Effector memory CD4-positive, alpha-beta T cell (primary cell): ENCODE data around the gene VWA5B2.

Source experiments
- DNase-seq, 3 donors: peaks; one replicate each; pipeline ENCODE4 v3.0.0-alpha.2; 2020
- H3K27ac ChIP-seq: 2 replicates; pipeline ENCODE4 v1.7.0; 2013; ENCODE audit warnings: mild to moderate bottlenecking, low read length, moderate library complexity; ENCODE audit not compliant: insufficient read depth, poor library complexity, severe bottlenecking
- H3K27me3 ChIP-seq: replicated peaks from 2 replicates; pipeline ENCODE4 v1.7.0; 2013; ENCODE audit warnings: mild to moderate bottlenecking, low read length; ENCODE audit not compliant: insufficient read depth, control insufficient read depth, poor library complexity, severe bottlenecking
- H3K36me3 ChIP-seq: 2 replicates; pipeline ENCODE4 v1.7.0; 2013; ENCODE audit warnings: mild to moderate bottlenecking, low read length, moderate library complexity; ENCODE audit not compliant: control insufficient read depth, insufficient read depth
- H3K4me1 ChIP-seq: 2 replicates; pipeline ENCODE4 v1.7.0; 2013; ENCODE audit warnings: low read length, mild to moderate bottlenecking; ENCODE audit not compliant: control insufficient read depth, insufficient read depth, poor library complexity, severe bottlenecking
- H3K4me3 ChIP-seq: 2 replicates; pipeline ENCODE4 v1.7.0; 2013; ENCODE audit warnings: low read length, low read depth, mild to moderate bottlenecking; ENCODE audit not compliant: insufficient read depth, poor library complexity, severe bottlenecking
- H3K9me3 ChIP-seq: 2 replicates; pipeline ENCODE4 v1.7.0; 2013; ENCODE audit warnings: mild to moderate bottlenecking, low read length, moderate library complexity; ENCODE audit not compliant: control insufficient read depth

VWA5B2 gene

DNA sequence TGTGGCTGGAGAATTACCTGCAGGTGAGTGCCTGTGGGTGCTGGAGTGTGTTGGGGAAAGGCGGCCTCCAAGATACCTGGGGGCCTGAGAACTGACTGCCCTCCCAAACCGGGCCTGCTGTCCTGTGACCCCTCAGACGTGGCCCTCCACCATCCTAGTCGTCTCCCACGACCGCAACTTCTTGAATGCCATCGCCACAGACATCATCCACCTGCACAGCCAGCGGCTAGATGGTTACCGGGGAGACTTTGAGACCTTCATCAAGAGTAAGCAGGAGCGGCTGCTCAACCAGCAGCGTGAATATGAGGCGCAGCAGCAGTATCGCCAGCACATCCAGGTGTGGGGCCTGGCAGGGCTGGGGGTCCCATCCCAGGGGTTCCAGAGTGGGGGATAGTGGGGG is 40.0 kb upstream of the VWA5B2 start:
- DNase-seq: no peak
- Histone ChIP-seq H3K27ac (no peak overlapping the region), H3K4me1 (peaks cover 17% of the 10 kb centered on the region), H3K36me3 (peaks cover 63% of the 10 kb centered on the region), H3K9me3 (no peaks in the 10 kb centered on the region), H3K27me3 (no peaks in the 10 kb centered on the region), H3K4me3 (no peak overlapping the region)

DNA sequence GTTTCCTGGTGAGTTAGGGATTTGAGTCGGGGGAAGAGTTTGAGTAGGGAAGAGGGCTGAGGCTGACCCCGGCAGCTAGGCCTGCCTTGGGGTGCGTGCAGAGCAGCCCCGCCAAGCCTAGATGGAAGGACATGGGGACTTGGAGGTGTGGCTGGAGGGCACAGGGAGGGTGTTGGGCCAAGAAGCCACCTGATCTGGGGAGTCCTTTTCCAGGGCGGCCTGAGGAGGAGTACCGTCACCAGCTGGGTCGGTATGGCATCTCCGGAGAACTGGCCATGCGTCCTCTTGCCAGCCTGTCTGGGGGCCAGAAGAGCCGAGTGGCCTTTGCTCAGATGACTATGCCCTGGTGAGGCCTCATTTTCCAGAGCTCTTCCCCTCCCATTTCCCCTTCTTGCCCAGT is 36.5 kb upstream of the VWA5B2 start:
- Histone ChIP-seq H3K4me1 (no peaks in the 10 kb centered on the region), H3K27me3 (no peaks in the 10 kb centered on the region), H3K36me3 (peaks cover 71% of the 10 kb centered on the region), H3K4me3 (no peak overlapping the region), H3K27ac (no peak overlapping the region), H3K9me3 (no peaks in the 10 kb centered on the region)
- no peak for DNase-seq

DNA sequence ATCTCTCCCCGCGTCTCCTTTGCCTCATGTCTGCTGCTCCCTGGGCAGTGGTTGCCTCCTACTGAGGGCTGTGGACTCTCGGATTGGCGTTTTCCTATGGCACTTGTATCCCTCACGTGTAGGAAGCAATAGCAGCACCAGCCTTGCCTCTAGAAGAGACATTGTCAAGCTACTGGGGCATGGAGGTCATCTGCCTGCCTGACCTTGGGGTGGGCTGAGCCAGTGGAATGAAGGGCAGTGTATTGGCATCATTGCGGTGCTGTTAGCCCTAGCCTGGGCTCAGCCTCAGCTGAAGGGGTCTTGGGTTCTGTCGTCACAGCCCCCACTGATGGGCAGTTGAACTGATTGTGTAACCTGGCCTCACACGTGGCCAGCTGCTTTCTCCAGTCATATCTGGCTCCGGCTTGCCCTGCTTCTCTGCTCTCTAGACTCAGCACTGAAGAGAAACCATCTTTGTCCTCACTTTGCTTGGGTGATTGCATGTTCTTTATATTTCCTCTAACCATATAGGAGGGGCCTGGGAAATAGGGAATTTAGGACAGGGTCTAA is 35.3 kb upstream of the VWA5B2 start:
- Histone ChIP-seq H3K9me3 (no peaks in the 10 kb centered on the region), H3K4me3 (no peak overlapping the region), H3K27ac (no peak overlapping the region), H3K36me3 (peaks cover 62% of the 10 kb centered on the region), H3K27me3 (no peaks in the 10 kb centered on the region), H3K4me1 (no peaks in the 10 kb centered on the region)
- no peak for DNase-seq

DNA sequence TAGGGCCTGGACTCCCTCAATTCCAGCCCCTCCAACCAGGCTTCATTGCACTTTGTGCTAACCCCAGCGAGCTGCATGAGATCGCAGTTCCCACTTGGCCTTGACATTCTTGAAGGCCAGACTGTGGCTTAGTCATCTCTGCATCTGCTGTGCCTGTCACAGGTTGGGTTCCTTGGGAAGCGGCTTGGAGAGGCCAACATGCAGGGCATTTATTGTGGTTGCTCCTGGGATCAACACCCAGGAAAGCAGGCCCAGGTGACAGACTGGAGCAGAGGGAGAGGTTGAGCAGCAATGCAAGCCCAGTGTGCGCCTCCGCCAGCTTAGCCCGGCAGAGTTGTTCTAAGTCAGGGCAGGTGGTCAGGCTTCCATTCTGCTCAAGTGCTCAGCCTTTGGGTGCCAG is 32.8 kb upstream of the VWA5B2 start:
- no peak overlapping the region for H3K27ac ChIP-seq
- H3K27me3 ChIP-seq: no peaks in the 10 kb centered on the region
- H3K4me3 ChIP-seq: no peak overlapping the region
- H3K36me3 ChIP-seq: peaks cover 37% of the 10 kb centered on the region
- no peaks in the 10 kb centered on the region for H3K9me3 ChIP-seq
- H3K4me1 ChIP-seq: no peaks in the 10 kb centered on the region
- no peak for DNase-seq

DNA sequence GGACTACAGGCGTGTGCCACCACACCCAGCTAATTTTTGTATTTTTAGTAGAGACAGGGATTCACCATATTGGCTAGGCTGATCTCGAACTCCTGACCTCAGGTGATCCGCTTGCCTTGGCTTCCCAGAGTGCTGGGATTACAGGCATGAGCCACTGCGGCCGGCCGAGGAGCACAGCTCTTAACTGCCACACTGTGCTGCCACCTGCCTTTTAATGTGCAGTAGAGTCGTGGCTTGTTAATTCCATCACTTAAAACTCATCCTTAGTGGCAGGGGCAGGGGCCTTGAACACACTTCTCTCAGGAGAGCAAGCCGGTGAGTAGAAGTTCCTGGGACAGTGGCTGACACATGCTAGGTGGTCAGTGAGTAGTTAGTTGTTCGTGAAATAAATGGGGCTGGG is 30.9 kb upstream of the VWA5B2 start:
- no peak for DNase-seq
- Histone ChIP-seq H3K4me3 (no peak overlapping the region), H3K27me3 (no peaks in the 10 kb centered on the region), H3K4me1 (no peaks in the 10 kb centered on the region), H3K36me3 (peaks cover 17% of the 10 kb centered on the region), H3K9me3 (no peaks in the 10 kb centered on the region), H3K27ac (no peak overlapping the region)

DNA sequence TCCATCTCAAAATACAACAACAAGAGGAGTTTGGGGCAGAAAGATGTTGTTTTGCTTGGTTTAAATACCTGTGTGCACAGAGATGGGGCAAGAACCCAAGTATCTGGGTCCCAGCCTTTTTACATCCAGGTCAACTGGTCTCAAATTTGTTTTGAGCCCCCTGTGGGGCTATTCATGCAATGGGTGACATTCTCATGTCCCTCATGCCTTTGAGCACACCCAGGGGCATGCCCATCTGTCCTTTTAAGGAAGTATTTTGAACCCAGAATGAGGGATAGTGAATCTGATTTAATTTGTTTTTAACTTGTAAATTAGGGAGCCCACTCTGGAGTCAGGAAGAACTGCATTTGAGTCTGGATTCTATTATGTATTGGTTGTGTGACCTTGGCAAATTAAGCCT is 28.6 kb upstream of the VWA5B2 start:
- Histone ChIP-seq H3K36me3 (peaks cover under 1% of the 10 kb centered on the region), H3K4me1 (no peaks in the 10 kb centered on the region), H3K9me3 (no peaks in the 10 kb centered on the region), H3K27me3 (no peaks in the 10 kb centered on the region), H3K4me3 (no peak overlapping the region), H3K27ac (no peak overlapping the region)
- no peak for DNase-seq

DNA sequence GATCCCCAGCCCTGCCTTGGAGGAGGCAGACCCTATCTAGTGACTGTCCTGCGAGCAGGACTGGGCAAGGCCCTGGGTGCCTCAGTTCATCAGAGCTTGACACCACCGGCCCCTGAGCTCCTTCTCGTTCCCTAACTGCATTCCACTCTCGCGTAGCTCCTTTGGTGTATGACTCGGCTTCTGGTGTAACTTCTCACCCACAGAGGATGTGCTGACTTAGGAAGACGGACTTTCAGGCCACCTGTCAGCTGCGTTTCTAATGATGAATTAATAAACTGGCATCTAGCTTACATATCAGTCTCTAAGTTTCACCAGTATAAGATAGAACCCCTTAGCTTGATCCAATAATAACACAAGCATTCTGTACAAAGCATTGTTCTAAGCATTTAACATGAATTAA is 25.9 kb upstream of the VWA5B2 start:
- Histone ChIP-seq H3K27ac (no peak overlapping the region), H3K36me3 (no peaks in the 10 kb centered on the region), H3K4me3 (no peak overlapping the region), H3K27me3 (no peaks in the 10 kb centered on the region), H3K9me3 (no peaks in the 10 kb centered on the region), H3K4me1 (no peaks in the 10 kb centered on the region)
- no peak for DNase-seq

DNA sequence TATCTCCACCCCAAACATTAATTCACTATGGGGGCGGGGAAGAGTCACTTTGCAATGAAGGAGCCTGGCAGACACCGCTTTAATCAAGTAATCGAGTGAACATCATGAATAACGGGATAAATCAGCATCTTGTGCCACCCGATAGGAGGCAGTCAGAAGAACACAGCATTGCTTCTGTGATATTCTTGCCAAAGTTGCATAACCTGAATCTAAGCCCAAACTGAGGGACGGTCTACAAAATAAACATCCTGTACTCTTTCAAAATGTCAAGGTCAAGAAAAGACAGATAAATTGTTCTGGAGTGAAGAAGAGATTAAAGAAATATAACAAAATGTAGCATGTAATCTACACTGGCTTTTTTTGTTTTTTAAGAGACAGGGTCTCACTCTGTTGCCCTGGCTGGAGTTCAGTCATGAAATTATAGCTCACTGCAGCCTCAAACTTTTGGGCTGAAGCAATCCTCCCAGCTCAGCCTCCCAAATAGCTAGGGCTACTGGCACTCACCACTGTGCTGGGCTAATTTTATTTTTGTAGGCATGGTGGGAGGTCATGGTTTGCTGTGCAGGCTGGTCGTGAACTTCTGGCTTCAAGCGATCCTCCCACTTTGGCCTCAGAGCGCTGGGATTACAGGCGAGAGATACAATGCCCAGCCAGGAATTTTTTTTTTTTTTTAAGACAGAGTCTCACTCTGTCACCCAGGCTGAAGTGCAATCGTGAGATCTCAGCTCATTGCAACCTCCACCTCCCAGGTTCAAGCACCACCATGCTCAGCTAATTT is 20.1 kb upstream of the VWA5B2 start:
- no peaks in the 10 kb centered on the region for H3K27me3 ChIP-seq
- no peak overlapping the region for H3K4me3 ChIP-seq
- H3K4me1 ChIP-seq: no peaks in the 10 kb centered on the region
- H3K27ac ChIP-seq: no peak overlapping the region
- no peaks in the 10 kb centered on the region for H3K36me3 ChIP-seq
- no peaks in the 10 kb centered on the region for H3K9me3 ChIP-seq
- no peak for DNase-seq

DNA sequence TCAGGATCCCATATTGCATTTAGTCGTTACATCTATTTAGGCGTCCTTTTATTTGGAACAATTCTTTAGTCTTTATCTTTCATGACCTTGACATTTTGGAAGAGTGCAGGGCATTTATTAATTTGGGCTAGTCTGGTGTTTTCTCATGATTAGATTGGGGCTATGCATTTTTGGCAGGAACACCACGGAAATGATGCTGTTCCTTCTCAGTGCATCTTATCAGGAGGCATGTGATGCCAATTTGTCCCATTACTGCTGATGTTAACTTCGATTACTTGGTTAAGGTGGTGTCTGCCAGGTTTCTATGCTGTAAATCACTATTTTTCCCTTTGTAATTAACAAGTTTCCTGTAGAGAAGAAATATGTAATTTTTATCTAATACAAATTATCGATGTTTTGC is 18.1 kb upstream of the VWA5B2 start:
- no peak overlapping the region for H3K27ac ChIP-seq
- no peaks in the 10 kb centered on the region for H3K27me3 ChIP-seq
- H3K9me3 ChIP-seq: no peaks in the 10 kb centered on the region
- no peaks in the 10 kb centered on the region for H3K4me1 ChIP-seq
- no peak for DNase-seq
- no peak overlapping the region for H3K4me3 ChIP-seq
- no peaks in the 10 kb centered on the region for H3K36me3 ChIP-seq

DNA sequence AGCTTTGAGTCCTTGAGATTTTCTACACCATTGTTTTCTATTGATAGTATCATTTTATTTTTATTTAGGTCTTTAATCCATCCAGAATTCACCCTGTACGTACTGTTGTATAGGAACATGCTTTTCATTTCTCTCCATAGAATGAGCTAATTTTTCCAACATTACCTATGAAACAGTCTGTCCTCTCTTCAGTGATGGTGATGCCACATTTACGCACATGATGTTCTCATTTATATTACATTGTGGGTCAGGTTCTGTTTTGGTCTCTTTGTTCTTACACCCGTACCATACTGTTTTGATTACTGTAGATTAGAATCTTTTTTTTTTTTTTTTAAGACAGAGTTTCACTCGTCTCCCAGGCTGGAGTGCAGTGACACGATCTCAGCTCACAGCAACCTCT is 17.7 kb upstream of the VWA5B2 start:
- H3K9me3 ChIP-seq: no peaks in the 10 kb centered on the region
- no peak overlapping the region for H3K27ac ChIP-seq
- no peak overlapping the region for H3K4me3 ChIP-seq
- no peaks in the 10 kb centered on the region for H3K4me1 ChIP-seq
- DNase-seq: no peak
- H3K36me3 ChIP-seq: no peaks in the 10 kb centered on the region
- H3K27me3 ChIP-seq: no peaks in the 10 kb centered on the region
